NCI-H1092 (cell line): Measurements from ENCODE around the gene SPOCK2.
"Not testable (repeated sequence)": the region's sequence is repeated elsewhere in the genome, so short reads cannot be mapped to it uniquely, and the experiment has no call there.

Experiments used
- DNase-seq: peaks from one replicate; lab custom pipeline; 2025; lab: John Stamatoyannopoulos, UW

Gene SPOCK2, protein sequence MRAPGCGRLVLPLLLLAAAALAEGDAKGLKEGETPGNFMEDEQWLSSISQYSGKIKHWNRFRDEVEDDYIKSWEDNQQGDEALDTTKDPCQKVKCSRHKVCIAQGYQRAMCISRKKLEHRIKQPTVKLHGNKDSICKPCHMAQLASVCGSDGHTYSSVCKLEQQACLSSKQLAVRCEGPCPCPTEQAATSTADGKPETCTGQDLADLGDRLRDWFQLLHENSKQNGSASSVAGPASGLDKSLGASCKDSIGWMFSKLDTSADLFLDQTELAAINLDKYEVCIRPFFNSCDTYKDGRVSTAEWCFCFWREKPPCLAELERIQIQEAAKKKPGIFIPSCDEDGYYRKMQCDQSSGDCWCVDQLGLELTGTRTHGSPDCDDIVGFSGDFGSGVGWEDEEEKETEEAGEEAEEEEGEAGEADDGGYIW

DNA sequence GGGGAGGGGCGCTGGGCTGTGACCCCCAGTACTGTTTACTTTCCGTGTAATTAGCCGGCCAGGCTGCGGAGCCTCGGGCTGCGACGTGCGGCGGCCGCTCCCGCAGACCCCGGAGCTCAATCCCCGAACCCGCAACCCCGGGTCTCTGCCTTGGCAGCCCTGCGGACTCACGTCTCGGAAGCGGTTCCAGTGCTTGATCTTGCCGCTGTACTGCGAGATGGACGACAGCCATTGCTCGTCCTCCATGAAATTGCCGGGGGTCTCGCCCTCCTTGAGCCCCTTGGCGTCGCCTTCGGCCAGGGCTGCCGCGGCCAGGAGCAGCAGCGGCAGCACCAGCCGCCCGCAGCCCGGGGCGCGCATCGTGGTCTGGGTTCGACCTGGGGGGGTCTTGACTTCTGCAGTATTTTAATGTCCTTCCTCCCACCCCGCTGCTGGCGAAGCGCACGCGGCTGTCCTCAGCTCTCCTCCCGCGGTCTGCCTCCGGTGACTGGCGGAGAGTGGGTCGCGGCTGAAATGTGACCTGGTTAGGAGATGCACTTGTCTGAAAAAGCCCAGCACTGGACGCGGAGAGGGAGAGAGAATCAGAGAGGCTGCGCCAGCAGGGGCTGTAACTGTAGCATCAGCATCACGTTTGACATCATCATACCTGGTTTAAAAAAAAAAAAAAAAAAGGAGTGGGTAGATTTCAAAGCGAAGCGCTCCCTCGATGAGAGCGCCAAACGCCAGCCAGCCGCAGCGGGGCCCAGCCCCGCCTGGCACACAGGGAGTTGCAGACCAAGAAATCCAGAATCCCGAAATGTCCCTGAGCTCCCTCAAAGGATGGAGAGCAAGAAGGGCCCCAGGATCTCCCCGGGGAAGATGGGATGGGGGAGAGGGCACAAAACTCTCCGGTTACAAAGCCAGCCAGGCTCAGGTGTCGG lies at the start of gene SPOCK2:
TSS of gene SPOCK2 (minus strand) at position 583 of the 920 bp plus-strand sequence. CDS start at position 360, 223 bp downstream.
- no peak for DNase-seq

DNA sequence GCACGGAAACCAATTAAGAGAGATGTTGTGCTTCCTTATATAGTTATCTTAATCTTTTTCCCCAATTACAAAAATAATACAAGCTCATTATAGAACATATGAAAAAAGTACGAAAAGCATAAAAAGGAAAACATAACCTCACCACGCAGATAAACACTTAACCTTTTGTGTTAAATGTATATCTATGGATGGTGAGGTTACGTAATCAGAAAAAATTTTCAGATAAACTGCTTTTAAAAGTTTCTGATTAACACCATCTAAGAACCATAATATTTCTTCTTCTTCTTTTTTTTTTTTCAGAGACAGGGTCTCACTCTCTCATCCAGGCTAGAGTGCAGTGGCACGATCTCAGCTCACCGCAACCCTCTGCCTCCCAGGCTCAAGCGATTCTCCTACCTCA lies 49.2 kb upstream of the SPOCK2 start:
- no peak for DNase-seq

DNA sequence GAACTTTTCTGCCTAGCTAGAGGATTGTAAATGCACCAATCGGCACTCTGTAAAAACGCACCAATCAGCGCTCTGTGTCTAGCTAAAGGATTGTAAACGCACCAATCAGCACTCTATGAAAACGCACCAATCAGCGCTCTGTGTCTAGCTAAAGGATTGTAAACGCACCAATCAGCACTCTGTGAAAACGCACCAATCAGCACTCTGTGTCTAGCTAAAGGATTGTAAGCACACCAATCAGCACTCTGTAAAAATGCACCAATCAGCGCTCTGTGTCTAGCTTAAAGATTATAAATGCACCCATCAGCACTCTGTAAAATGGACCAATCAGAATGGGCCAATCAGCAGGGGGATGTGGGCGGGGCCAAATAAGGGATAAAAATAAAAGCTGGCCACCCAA lies 47.9 kb upstream of the SPOCK2 start:
- DNase-seq, result not testable (repeated sequence)

DNA sequence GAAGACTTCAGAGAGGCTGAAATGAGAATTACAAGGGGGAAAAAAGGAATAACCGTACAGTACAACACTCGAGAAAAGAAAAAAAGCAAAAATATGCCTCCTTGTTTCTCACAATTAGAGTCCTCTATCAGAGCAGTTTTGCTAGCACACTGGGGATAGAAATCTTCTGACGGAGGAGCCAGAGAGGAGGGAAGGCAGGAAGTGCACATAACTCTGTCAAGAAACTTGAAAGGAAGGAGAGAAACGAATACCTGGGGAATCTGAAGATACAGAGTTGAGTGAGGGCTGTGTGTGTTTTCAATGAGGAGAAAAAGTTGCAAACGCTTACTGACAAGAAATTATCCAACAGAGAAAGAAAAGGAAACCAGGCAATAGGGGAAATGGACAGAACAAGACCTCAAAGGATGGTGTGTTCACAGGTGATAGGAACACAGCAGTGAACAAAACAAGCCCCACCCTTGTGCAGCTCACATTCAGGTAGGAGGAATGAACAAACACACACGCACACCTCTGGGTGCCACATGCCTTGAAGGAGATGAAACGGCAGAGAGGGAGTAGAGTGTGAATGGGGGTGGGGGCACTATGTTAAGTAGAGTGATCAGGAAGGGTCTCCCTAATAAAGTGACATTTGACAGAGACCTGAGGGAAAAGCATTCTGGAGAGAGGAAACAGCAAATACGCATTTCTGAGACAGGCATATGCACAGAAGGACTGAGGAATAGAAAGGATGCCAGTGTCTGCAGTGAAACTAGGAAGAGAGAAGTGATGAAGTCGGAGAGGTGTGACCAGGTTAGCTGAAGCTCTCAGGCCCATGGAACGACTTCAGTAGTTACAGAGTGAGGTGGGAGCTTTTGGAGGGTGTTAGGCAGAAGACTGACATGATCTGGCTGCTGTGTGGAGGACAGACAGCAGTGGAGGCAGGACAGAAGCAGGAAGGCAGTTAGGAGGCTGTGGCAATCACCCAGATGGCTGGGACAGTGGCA lies 46.7 kb upstream of the SPOCK2 start:
- no peak for DNase-seq

DNA sequence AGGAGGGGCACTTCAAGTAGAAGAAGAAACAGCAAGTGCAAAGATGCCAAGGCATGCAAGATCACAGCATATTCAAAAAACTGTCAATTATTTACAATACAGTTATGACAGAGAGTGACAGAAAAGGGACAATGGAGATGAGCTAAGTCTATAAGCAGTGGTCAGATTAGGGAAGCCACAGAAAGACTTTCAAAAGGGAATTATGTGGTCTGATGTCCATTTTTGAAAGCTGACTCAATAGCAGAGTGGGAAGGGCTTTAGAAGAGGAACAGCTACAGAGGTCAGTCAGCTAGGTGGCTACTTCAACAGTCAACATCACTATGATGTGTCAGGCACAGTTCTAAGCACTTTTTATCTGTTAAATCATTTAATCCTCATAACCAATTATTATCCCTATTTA lies 45.2 kb upstream of the SPOCK2 start:
- no peak for DNase-seq

DNA sequence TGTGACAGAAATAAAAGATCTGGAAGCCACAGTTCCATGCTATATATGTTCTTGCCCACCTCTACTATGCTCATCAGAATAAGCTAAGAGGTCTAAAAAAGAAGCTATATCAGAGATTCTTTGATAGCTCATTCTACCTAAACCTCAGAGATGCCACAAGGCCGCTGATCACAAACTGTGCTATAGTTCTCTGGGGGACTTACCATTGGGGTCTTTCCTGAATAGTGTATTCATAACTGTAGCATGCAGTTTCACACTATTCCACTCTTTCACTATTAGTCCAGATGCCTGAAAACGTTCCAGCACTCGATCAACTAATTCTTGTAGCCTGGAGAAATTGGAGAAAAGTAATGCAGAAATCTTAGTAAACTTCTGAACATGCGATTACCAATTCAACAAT lies 44.5 kb upstream of the SPOCK2 start:
- DNase-seq, result no peak

DNA sequence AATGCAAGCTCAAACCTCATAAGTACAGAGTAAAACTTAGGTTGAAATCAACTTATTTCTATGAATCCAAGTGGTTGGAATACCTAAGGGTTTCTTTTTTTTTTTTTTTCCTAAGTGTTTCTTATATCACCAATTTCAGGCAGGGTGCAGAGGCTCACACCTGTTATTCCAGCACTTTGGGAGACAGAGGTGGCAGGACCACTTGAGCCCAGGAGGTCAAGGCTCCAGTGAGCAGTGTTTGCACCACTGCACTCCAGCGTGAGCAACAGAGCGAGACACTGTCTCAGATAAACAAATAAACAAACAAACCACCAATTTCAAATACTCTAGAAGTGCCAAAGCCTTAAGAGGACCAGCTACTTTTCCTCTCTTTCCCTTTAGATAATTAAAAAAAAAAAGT lies 39.2 kb upstream of the SPOCK2 start:
- DNase-seq, result no peak

DNA sequence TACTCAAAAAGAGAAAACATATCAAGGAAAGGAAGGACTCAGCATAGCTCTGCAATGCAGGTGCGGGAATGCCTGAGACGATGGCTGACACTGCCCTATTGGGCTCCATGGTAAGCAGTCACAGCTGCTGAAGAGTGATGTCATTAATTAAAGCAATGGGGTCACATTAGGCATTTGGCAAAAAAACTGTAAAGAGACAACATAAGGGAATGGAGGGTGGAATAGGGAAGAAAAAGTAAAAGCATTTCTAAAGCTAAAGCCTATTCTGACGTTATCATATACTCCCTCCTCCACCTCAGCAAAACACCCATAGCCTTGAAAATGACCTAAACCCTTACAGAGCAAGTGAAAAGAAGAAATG lies 38.5 kb upstream of the SPOCK2 start:
- DNase-seq, result no peak

DNA sequence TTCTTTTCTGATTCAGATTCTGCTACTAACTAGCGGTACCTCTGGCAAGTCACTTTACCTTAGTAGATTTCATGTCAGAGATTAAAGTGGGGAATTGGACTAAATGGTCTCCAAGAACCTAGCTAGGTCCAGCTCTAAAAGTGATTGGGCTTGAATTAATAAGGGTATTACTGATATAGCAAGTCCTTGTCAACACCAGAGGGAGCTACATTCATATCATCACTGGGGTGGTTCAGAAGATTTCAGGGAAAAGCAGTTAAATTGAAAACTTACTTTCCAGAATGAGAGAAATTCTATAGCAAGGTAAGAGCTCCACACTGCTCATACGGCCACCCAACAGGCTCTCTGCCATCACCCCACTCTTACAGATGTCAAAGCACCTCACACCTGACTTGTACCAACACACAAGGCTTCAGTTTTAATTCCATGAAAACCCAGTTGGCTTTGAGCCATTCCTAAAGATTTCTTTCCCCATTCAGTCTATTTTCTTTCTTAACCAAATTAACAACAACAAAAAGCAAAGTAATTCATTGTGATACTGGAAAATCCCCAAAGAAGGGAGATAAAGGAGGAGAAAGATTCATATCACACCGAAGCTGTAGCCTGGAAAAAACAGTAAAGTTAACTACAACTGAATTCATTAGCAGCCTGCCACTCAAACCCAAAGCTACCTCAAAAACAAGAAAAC lies 38.0 kb upstream of the SPOCK2 start:
- DNase-seq, result no peak

DNA sequence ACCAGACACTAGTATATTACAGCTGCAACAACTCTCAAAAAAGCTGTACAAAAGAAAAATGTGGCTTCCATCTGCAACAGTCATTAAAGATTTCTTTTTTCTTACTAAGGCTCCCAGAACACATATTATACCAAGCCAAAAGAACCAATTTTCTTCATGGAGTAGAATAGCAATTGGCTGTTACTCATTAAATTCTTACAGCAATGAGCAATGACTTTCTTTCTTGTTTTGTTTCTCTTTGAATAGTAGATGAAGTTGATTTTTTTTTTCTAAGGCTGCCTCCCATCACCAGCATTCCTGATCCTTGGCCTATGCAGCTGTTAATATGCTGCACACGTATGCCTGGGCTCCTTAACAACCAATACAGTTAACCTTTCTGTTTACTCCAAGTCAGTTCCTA lies 36.6 kb upstream of the SPOCK2 start:
- DNase-seq, result no peak

DNA sequence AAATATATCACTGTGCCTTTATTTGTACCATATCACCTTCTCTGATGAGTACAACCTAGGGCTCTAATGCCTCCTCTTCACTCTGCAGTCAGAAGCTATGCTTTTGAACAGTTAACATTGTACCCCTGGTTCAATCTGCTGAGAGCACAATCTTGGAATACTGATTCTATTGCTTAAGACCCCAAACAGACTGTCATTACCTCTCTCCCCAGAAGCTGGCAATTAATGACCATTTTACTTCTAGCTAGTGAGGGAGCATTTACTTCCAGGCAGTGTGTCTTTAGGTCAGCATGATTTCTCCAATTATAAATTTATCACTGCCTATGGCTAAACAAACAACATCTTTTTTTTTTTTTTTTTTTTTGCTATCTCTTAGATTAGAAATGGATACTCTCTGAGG lies 36.0 kb upstream of the SPOCK2 start:
- no peak for DNase-seq

DNA sequence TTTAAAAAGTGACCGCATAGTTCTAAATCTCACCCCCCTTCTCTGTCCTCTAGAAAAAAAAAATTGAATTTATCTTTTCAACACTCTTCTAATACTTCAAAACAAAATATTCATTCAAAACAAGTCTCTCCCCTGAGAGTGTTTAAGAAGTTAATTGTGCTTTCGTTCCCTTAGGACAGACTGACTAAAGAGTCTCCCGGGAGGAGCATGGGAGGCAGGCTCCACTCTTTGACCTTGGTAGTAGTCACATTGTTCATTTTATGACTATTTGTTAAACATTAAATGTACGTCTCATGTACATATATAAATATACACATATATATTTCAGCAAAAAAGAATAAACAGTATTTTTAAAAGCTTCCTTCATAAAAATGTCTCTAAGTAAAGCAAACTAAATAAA lies 35.3 kb upstream of the SPOCK2 start:
- DNase-seq, result no peak

DNA sequence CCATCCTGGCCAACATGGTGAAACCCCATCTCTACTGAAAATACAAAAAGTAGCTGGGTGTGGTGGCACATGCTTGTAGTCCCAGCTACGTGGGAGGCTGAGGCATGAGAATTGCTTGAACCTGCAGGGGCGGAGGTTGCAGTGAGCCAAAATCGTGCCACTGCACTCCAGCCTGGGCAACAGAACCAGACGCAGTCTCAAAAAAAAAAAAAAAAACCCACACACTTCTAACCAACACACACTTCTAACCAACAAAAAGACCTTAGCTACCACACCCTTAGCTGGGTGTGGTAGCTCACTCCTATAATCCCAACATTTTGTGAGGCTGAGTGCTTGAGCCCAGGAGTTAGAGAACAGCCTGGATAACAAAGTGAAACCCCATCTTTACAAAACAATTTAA lies 33.9 kb upstream of the SPOCK2 start:
- DNase-seq, result no peak

DNA sequence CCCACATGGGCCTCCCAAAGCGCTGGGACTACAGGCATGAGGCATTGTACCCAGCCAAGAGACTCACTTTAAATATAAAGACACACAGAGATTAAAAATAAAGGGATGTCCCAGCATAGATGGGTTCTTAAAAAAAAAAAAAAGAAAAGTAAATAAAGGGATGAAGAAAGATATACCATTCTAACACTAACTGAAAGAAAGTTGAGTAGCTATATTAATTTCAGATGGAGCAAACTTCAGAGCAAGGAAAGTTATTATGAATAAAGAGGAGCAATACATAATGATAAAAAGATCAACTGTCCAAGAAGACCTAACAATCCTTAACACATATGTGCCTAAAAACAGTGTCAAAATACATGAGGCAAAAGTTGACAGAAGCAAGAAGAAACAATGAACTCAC lies 33.0 kb upstream of the SPOCK2 start:
- DNase-seq, result no peak

DNA sequence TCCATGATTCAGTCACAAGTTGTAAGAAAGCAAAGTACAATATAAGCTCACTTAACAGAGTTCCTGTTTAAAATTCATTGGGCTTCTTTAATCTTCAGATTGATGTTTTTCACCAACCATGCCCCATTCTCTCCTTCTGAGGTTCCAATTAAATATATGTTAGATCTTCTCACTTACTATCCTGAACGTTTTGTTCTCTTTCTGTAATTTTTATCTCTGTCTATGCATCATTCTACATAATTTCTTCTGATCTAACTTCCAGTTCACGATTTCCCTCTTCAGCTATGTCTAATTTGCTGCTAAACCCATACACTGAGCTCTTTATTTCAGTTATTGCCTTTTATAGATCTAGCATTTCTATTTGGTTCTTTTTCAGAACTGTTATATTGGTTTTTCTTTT lies 28.0 kb upstream of the SPOCK2 start:
- DNase-seq, result no peak

DNA sequence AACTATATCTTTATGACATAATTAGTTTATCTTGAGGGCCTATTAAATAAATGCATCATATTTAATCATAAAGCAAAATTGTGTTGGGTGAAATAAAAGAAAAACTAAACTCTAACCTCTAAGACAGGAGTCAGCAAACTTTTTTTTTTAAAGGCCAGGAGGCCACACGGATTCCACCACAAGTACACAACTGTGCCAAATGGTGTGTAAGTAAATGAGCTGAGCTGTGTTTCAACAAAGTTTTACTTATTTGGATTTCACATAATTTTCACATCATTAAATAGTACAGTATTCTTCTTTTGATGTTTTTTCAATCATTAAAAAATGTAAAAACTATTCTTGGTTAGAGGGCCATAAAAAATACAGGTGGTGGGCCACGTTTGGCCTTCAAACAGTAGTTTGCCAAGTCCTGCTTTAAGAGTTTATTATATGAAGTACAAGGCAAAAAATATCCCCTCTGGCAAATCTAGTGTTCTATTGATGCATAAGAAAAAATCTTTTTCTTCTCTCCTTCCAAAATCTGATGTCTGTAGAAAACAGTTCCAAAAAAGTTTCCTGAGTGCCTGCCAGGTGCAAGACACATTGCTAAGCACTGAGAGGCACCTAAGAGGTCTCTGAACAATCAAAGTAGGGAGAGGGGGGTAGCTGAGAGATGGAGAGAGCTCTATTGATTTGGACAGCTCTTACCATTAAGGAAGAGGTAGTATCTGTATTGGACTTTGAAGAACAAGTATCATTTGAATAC lies 26.5 kb upstream of the SPOCK2 start:
- DNase-seq, result no peak

DNA sequence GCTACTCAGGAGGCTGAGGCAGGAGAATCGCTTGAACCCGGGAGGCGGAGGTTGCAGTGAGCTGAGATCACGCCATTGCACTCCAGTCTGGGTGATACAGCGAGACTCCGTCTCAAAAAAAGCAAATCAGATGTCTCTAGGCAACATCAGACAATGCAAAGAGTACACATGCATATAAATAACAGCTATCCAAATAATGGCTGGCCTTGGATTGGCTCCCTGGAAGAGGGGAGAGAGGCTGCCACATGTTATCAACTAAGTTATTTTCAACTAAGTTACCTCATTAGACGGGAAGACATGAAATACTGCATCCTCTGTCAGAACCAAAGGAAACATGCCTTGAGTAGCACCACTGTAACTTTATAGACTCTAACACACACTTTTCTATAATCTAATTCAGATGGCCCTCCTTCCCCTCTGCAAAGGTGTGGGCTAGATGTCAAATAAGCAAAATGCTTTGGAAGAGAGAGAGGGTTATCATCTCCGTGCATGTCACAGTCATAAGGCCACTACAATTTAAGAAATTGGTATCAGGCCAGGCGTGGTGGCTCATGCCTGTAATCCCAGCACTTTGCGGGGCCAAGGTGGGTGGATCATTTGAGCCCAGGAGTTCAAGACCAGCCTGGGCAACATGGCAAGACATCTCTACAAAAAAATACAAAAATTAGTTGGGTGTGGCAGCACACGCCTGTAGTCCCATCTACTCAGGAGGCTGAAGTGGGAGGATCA lies 22.5 kb upstream of the SPOCK2 start:
- no peak for DNase-seq

DNA sequence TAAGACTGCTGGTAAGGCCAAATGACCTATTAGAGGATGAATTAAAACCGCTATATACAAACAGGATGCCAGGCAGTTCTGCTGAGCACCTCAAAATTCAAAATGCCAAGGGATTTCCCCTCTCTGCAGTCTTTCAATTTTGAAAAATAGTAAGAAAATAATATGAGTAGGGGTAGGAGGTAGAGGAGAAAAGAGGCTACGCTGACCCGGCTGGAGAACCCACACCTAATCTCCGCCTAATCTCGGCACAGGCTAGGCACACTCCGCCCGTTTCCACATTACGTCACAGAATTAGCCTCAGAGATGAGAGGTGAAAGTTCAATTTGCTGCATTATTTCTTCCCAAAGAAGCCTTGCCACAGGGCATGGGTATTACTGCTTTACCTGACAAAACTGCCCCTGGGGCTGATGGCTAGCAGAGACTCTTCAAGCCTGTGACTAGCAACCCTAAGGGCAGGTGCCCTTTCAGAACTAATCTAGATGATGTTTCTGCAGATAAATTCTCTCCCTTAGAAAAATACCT lies 21.3 kb upstream of the SPOCK2 start:
- no peak for DNase-seq

DNA sequence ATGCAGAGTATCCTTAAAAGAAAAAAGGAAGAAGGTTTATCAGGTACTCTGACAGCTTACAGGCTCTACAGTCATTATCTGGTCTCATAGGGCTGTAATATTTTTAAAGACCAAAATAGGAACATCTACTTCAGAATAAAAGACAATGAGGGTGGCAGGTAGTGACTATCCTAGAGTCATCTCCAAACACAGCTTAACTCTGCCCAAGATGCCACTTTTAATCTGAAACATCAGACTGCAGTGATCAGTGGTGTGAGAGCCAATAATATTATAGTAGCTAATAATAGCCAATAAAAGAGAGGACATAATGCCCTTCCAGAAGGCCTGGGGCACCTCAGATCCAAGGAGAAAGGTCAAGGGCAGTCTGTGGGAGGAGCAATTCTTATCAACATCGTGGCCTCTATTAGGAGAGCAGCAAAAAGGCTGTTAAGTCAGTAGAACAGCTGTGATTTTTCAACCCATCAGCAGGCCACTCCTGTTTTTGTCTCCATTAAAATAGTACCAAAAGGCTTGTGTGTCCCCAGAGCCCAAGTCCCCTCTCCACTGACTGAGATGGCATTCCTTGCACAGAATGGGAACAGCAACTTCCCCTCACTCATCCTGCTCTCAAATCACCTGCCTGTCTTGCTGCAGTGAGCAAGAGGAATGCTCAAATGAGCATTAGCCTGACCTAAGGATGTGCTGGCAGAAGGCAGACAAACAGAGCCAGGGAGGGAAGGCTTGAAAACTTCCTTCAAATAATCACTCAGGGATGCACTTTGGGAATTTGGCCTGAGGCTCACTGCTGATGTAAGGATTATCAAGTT lies 20.7 kb upstream of the SPOCK2 start:
- no peak for DNase-seq
